GM18868 (cell line): ENCODE results near the gene PPP1R14C.

Experiments used
- ATAC-seq: cut with Tn5 transposase; IDR thresholded peaks from one replicate; pipeline ENCODE4 v1.9.1; 2021; ENCODE audit warnings: mild to moderate bottlenecking, moderate library complexity; ENCODE audit not compliant: unreplicated experiment

PPP1R14C gene

GRCh38 chr6:150142670-150143515 lies at the start of gene PPP1R14C:
PPP1R14C (plus strand) TSS chr6:150143044; CDS start chr6:150143193, 149 bp downstream.
- no peak for ATAC-seq

DNA sequence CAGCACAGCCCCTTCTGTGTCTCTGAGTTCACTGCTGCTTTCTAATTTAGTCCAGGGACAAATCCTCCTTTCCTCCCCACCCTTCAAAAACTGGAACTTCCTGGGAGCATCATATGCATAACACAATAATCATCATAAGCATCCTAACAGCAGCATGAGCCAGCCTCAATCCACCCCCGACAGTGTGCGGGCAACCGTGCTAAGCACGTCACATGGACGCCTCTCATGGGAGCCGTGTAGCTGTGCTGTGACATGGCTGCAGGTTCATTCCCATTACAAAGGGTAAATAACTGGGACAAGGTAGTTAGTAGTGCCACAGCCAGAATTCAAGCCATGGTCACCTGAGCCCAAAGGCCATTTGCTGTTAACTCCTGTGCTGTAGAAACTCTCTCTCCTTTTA lies 49.4 kb upstream of the PPP1R14C start:
- ATAC-seq = no peak

GRCh38 chr6:150098155-150098554 lies 44.7 kb upstream of the PPP1R14C start:
- ATAC-seq = no peak

GRCh38 chr6:150099546-150099945 lies 43.3 kb upstream of the PPP1R14C start:
- no peak for ATAC-seq

DNA sequence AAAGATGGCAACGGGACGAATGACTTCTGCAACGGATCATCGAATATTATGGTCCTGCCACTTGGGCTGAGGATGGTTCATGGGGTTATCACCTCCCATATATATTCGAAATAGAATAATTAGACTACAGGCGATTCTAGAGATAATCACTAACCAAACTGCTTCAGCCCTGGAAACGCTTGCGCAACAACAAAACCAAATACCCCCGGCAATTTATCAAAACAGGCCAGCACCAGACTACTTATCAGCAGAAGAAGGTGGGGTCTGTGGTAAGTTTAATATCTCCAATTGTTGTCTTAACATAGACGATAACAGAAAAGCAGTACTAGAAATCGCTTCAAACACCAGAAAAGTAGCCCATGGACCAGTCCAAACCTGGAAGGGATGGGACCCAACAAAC lies 42.9 kb upstream of the PPP1R14C start:
- no peak for ATAC-seq

- ATAC-seq = no peak
Observed at GRCh38 chr6:150100745-150101144, 42.1 kb upstream of the PPP1R14C start.

GRCh38 chr6:150102750-150103270 lies 40.0 kb upstream of the PPP1R14C start:
- ATAC-seq = no peak

GRCh38 chr6:150112233-150112632 lies 30.6 kb upstream of the PPP1R14C start:
- ATAC-seq = no peak

DNA sequence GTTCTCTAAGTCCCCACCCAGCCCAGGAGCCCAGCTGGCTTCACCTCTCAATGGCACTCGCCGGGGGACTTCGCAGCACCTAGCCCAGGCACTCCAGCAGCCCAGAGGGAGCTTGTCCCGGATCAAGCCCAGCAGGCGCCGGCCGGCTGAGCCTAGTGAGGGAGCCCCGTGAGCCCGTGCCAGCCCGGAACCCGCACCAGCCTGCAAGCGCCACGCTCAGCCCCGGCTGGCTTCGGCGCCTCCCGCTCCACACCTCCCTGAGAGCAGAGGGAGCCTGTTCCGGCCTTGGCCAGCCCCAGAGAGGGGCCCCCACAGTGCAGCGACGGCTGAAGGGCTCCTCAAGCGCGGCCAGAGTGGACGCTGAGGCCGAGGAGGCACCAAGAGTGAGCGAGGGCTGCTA lies 27.1 kb upstream of the PPP1R14C start:
- no peak for ATAC-seq

DNA sequence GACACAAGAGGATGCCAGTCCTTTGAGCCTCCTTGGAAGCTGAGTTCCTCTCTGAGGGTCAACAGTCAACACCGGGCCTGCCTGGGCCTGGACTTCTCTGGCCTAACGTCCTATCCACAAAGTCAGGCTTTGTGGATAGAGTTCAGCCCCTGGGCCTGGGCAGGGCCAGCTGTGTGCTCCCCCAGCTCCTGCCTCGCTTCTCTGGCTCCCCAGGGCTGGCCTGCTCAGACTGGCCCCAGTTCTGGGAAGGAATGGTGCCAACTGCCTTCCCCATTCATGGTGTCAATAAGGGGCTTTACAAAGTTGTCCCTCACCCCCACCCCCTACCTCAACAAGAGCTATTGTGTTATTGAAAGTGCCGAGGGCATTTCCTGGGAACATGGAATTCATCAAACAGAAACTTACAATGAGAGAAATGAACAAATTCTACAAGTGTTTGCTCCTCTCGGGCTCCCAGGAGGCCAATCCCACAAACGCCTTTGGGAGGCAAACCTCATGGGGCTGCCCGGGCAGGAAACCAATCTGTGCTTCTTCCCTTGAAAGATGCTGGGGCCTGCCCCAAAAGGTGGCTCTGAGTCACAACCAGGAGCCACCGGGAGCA lies 26.5 kb upstream of the PPP1R14C start:
- ATAC-seq = no peak

DNA sequence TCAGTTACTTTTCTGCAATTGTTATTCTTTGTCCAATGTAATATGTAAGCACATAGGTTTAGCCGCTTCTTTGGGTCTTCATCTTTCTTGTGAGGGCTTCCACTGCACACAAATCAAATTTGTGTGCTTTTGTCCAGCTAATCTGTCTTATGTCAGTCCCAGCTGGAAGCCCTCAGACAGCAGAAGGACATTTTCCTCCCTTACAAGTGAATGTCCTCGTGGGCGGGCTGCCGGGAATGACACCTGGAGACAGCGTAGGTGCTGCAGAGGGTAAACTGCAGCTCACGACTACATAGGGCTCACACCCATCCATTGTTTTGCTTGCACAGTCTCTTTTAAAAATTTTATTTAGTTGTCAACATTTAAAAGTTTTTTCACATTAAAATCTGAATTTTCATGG lies 24.6 kb upstream of the PPP1R14C start:
- no peak for ATAC-seq

DNA sequence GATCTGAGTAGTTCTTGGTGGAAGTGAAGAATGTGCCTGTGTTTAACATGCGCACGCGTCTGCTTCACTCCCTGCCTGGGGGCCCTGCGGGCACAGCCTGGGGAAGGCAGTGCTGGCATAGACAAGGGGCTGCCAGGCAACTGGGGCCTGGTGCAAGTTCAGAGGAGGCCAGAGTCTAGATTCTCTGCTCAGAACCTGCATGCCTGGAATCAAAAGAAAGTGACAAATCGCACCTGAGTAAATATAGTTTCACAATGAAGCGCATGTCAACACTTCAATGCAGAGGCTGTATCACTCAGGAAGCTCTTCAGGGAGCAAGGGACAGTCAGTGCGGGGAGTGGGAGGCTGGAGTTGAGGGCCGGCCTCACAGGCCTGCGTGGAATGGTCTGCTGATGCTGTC lies 24.2 kb upstream of the PPP1R14C start:
- ATAC-seq = no peak

DNA sequence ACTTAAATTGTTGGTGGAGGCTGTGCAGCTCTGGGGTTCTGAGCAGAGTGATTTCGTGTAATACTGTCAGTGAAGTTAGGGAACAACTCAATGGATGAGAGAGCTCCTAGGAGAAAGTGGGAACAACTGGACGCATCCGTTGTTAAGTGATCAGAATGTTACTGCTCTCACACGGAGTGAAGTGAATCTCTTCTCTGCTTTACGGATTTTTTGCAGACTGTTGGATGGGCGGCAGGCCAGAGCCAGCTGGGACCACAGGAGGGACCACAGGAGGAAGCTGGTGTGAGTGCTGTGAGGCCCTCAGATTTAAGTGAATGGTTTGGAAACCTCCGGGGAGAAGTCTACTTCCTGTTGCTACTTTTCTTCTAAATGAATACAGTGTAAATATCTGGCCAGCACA lies 23.7 kb upstream of the PPP1R14C start:
- no peak for ATAC-seq

DNA sequence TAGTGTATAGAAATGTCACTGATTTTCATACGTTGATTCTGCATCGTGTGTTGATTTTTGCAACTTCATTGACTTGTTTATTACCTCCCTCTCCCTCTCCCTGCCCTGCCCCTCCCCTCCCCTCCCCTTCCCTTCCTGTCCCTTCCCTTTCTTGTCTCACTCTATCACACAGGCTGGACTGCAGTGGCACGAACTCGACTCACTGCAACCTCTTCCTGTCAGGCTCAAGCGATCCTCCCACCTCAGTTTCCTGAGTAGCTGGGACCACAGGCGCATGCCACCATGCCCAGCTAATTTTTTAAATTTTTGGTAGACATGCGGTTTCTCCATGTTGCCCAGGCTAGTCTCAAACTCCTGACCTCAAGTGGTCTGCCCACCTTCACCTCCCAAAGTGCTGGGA lies 19.2 kb upstream of the PPP1R14C start:
- ATAC-seq = no peak

DNA sequence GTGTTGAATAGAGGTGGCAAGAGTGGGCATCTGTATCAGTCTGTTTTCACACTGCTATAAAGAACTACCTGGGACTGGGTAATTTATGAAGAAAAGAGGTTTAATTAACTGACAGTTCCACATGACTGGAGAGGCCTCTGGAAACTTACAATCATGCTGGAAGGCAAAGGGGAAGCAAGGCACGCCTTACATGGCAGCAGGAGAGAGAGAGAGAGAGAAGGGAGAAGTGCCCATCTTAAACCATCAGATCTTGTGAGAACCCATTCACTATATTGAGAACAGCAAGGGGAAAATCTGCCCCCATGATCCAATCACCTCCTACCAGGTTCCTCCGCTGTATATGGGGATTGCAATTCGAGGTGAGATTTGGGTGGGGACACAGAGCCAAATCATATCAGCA lies 18.6 kb upstream of the PPP1R14C start:
- ATAC-seq = no peak

DNA sequence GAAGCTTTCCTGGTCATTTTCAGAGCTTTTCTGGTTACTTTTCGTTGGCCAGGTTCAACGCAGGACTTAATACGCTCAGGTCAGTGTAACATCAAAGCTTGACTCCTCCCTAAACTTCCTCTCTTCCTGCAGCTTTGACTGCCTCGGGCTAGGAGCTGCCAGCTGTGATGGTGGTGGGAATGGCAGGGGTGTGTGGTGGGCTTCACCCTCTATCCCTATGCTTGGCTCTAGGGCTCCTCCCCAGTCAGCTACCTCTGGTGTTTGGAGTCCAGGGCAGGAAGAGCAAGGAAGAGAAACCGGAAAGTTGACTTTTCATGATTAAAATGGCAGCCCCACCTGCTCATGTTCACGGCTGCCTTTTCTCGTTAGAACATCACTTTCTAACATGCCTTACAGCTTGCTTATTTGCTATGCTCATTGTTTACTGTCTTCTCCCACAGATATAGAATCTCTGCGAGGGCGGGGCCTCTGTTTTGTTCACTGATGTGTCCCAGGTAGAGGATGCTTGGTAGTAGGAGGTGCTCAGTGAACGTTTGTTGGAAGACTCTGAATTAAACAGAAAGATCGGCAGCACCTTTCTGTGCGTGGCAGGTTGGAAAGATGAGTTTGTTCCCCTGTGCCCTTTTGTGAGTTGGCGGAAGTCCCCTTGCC lies 16.1 kb upstream of the PPP1R14C start:
- no peak for ATAC-seq

GRCh38 chr6:150128425-150128824 lies 14.4 kb upstream of the PPP1R14C start:
- ATAC-seq = no peak

GRCh38 chr6:150129616-150130505 lies 13.0 kb upstream of the PPP1R14C start:
- no peak for ATAC-seq

- ATAC-seq = no peak
Observed at GRCh38 chr6:150133686-150134085, 9.2 kb upstream of the PPP1R14C start.

DNA sequence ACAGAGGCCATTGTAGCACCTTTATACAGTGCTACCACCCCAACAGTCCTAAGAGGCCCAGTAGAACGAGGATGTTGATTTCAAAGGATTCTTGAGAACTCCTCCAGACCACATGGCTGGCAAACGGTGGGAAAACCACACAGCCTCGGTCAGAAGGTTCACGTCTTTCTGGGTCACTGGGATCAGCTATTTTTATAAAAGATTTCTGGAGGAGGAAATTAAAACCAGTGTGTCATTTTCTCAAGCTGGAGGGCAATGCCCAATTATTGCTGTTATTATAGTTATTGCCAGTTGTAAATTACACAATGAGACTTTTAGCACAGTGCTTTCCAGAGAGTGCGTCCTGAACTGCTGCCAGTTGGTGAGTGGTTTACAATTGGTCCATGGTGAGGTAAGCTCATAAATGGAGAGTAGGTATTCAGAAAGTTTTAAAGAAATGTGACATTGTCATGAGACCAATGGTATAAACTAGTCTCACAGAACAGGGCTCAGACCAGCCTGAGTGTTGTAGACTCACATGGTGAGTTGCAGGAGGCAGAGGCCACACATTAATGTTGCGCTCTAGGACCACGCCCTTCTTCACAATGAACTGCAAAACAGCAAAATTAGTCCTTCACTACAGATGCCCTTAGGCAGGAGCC lies 8.4 kb upstream of the PPP1R14C start:
- ATAC-seq = no peak
